ENCODE results near the gene KIFAP3.

DNA sequence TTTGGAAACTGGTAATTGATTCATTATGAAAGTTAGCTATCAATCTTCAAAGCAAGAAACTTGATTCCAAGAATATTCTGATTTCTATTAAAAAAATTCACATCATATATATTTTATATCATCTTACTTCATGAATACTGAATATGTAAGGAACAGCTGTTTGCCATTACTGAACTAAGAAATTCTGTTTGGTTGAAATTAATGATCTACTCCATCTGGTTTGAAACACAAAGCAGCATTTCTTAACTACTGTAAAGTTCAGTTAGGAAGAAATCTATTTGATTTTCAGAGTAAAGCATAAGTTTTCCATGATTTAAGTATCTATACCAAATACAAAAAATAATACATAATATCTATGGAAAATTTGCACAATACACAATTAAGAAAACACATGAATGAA, 114.8 kb downstream of the KIFAP3 start:
- TF ChIP-seq CTCF (conservative IDR thresholded peaks at IDR 0.05) (no peak), ZFX (IDR thresholded peaks at IDR 0.05) (no peak)

Measured in C4-2B (cell line).